ENCODE results near the gene BCAN.

The BCAN gene

DNA sequence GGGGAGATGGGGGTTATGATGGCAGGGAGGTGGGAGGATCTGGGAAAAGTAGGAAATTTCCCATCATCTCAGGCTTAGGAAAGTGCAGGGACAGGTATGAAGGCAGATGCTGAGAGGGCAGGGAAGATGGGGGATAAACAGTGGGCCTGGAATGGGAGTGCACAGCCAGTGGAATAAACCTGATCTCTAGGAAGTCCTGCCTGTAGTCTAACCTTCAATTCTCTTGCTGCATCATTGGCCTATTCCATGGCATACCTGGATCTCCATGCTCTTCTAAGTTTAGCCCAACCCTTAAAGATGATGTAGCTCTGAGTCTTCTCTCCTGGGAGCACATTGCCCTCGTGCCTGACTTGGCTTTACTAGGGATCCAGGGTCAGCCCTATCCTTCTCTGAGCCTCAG is 2.7 kb downstream of the BCAN start:
- DNase-seq = no peak

DNA sequence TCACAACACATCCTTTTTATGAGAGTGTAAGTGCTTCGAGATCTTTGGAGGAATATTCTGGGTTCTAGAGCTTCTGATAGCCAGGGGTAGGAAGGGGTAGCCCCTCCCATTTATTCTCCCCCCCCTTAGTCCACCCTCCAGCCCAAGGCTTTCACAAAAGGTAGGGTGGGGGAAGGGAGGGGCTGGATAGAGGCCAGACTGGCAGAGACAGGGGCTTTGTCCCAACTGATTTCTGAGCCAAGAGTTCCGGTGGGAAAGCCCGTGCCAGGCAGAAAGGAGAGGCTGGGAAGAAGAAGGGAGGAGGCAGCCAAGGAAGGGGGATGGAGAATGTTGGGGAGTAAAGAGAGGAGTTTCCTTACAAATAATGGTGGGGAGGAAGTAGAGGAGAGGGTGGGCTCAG is 3.1 kb downstream of the BCAN start:
- no peak for DNase-seq

DNA sequence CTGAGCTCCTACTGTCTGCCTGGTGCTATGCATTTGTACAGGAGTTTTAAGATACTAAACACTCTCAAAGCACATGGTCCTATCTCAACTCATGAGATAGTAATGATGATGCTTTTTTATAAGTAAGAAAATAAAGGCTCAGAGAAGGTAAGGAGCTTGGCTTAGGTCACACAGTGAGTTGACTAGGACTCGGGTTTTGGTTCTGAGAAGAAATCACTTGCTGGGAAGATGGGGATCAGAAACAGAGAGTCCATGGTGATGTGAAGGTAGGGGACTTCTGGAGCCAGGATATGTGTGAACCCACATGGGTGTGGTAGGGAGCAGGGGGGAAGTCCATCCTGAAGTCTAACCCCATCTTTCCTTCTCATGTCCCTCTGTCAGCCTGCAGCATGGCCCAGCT is 3.7 kb downstream of the BCAN start:
- no peak for DNase-seq

DNA sequence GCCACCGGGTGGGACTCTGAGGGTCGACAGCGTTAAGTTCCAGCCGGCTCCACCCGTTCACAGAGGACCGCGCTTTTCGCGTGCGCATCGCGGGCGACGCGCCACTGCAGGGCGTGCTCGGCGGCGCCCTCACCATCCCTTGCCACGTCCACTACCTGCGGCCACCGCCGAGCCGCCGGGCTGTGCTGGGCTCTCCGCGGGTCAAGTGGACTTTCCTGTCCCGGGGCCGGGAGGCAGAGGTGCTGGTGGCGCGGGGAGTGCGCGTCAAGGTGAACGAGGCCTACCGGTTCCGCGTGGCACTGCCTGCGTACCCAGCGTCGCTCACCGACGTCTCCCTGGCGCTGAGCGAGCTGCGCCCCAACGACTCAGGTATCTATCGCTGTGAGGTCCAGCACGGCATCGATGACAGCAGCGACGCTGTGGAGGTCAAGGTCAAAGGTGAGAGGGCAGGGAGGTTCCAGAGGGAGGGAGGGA is 4.9 kb downstream of the BCAN start:
- DNase-seq = no peak

DNA sequence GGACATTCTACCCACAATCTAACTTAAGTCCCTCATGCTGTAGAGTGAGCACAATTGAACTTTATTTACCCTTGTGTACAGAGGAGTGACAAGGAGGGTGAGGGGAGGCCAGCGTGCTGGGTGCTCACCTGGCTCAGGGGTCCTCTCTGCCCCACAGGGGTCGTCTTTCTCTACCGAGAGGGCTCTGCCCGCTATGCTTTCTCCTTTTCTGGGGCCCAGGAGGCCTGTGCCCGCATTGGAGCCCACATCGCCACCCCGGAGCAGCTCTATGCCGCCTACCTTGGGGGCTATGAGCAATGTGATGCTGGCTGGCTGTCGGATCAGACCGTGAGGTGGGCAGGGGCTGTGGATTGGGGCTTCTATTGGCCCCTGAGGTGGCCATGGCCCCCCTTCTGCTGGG is 5.4 kb downstream of the BCAN start:
- no peak for DNase-seq

DNA sequence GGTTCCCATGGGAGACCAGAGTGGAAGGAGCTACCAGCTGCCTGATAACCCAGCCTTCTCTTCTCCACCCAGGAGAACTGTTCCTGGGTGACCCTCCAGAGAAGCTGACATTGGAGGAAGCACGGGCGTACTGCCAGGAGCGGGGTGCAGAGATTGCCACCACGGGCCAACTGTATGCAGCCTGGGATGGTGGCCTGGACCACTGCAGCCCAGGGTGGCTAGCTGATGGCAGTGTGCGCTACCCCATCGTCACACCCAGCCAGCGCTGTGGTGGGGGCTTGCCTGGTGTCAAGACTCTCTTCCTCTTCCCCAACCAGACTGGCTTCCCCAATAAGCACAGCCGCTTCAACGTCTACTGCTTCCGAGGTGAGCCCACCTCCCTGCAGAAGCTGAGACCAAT is 6.6 kb downstream of the BCAN start:
- DNase-seq = no peak

DNA sequence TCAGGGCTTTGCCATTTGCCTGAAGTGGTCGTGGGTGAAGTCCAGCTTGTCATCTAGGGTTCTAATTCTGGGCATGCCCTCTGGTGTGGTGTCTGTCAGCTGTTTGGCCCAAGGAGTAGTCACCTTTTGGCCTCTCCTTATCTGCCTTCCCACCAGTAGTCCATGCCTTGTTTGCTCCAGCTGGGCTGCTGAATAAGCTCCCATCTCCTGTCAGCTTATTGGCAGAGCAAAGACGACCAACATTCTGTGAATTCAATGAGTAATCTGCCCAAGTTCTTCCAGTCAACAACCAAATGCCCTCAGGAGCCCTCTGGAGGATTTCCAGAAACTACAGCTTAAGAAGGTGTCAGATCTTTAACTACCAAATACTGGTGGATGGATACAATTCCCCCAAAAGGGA is 7.0 kb downstream of the BCAN start:
- DNase-seq = no peak

DNA sequence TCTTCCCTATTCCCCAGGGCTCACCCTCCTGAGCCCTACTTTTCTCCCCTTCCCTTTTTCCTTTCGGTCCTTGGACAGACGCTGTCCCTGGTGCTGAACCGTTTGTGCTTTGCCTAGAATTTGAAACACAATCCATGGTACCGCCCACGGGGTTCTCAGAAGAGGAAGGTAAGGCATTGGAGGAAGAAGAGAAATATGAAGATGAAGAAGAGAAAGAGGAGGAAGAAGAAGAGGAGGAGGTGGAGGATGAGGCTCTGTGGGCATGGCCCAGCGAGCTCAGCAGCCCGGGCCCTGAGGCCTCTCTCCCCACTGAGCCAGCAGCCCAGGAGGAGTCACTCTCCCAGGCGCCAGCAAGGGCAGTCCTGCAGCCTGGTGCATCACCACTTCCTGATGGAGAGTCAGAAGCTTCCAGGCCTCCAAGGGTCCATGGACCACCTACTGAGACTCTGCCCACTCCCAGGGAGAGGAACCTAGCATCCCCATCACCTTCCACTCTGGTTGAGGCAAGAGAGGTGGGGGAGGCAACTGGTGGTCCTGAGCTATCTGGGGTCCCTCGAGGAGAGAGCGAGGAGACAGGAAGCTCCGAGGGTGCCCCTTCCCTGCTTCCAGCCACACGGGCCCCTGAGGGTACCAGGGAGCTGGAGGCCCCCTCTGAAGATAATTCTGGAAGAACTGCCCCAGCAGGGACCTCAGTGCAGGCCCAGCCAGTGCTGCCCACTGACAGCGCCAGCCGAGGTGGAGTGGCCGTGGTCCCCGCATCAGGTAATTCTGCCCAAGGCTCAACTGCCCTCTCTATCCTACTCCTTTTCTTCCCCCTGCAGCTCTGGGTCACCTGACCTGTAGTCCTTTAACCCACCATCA is 10.4 kb downstream of the BCAN start:
- no peak for DNase-seq

DNA sequence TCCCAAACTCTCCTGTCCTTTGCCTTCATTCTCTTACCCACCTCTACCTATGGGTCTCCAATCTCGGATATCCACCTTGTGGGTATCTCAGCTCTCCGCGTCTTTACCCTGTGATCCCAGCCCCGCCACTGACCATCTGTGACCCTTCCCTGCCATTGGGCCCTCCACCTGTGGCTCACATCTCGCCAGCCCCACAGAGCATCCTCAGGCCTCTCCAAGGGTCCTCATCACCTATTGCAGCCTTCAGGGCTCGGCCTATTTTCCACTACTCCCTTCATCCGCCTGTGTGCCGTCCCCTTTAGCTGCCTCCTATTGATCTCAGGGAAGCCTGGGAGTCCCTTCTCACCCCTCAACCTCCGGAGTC is 11.1 kb downstream of the BCAN start:
- no peak for DNase-seq

DNA sequence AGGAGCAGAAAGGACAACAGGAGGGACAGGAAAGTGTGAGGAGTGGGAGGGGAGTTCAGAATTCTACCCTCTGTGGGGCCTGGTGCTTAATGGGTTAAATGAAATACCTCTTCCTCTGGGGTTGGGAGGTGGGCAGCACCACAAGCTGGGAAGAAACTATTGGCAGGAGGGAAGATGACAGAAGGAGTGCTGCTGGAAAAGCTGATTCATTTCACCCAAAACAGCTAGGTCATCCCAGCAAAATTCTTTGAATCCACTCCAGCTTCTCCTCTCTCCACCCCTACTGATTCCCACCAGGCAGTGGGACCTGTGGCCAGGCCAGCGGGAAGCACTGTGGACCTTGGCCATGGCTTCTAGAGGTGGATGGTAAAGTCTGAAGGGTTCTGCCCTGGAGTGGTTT is 12.8 kb downstream of the BCAN start:
- DNase-seq = no peak

DNA sequence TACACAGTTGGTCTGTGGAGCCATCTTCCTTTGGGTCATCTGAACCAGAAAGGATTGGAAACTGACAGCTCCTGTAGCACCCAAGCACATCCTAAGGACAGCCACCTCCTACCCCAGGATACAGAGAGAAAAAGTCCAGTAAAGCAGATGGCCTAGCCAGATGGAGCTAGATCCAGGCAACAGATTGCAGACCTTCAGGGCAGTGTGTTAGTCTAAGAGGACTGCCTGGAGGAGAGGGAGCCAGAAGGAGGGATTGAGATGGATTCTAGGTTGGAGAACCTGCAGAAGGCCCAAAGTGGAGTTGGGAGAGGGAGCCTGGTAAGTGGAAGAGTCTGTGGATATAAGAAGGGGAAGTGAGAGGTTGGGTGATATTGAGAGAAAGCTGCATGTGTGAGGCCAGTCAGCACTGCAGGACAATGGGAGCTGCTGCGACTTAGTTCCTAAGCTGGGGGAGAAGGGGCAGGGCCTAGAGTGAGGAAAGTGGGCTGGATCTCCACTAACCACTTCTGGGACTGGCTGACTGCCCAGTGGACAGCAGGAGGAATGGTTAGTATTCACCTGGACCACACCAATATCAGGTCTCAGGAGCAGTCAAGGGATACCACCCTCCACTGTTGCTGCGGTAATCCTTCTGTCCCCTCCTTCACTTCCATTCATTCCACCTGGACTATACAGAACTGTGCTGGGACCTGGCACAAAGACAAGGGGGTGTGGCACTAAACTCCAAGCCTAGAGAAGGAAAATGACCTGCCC is 13.4 kb downstream of the BCAN start:
- DNase-seq = no peak

DNA sequence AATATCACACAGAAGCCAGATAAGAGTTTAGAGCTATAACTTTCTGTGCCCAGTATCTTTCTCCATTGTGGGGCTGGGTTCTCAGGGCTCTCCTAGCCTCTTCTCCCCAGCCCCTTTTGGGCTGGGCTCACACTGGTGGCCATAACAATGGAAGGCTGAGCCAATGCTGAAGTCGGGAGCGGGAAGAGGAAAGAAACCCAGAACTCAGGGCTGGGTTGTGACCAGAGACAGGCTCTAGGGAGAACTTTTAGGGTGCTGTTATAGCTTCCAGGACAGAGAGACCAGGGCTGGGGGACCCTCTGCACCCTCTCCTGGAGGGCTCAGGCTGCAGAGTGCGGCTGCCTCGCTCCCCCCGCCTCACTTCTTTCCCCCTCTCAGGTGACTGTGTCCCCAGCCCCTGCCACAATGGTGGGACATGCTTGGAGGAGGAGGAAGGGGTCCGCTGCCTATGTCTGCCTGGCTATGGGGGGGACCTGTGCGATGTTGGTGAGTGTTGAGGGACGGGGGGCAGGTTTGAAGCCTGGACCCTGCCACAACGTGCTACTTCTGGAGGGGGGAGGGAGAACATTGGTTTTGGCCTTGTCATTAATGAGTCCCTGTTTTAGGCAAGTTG is 14.1 kb downstream of the BCAN start:
- DNase-seq = no peak

DNA sequence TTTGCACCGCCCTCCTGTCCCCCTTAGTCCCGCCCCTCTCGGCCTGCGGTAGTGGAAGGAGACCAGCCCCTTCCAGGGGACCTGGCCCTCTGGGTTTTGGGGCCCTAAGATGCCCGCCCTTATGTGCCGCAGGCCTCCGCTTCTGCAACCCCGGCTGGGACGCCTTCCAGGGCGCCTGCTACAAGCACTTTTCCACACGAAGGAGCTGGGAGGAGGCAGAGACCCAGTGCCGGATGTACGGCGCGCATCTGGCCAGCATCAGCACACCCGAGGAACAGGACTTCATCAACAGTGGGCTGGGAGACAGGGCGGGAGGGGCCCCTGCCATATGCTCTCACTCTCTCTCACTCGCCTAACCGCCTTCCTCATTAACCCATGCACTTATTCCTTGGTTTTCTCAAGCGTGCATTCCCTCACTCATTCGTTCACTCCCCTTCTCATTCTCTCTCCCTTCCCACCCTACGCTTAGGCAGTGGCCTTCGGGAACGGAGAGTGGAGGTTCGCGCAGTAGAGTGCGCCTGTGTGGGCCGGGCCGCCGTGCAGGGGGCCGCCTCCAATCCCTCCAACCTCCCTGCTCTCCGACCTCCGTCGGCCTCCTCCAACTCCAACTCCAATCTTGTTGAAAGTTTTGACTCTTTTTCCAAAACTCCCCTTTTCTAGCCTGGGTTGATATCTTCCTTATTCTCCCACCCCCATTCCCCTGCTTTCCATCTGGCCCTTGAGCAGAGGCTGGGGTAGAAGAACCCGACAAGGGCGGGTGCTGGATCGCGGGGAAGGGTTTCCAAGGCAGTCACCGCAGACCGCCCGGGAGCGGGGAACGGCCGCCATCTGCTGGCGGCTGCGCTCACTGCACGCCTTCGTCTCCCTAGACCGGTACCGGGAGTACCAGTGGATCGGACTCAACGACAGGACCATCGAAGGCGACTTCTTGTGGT is 15.2 kb downstream of the BCAN start:
- DNase-seq = no peak

DNA sequence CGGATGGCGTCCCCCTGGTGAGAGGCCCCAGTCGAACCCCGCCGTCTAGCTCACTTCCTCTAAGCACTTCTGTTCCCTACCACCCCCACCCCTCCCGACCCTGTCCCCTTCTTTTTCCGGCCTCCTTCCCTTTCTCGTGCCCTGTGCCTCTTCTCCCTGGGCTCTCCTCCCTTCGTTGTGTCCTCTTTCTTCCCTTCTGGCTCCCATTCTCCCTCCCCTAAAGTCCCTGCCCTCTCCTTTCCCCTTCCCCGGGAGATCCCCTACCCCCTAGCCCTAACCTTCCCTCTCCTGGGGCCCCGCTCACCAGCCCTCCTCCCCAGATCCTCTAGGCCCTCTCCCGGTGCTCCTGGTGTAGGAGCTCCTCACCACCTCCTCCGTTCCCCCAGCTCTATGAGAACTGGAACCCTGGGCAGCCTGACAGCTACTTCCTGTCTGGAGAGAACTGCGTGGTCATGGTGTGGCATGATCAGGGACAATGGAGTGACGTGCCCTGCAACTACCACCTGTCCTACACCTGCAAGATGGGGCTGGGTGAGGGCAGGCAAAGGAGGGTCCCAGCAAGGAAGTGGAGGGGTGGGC is 15.9 kb downstream of the BCAN start:
- no peak for DNase-seq

DNA sequence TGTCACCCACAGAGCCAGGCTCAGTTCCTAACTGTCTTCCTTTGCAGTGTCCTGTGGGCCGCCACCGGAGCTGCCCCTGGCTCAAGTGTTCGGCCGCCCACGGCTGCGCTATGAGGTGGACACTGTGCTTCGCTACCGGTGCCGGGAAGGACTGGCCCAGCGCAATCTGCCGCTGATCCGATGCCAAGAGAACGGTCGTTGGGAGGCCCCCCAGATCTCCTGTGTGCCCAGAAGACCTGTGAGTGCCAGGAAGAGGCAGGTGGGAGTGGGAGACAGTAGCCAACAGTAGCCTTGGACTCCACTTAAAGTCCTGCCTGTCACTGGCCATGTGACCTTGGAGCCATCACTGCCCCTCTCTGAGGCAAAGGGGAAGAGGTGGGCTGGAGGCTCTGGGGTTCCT is 16.6 kb downstream of the BCAN start:
- no peak for DNase-seq

DNA sequence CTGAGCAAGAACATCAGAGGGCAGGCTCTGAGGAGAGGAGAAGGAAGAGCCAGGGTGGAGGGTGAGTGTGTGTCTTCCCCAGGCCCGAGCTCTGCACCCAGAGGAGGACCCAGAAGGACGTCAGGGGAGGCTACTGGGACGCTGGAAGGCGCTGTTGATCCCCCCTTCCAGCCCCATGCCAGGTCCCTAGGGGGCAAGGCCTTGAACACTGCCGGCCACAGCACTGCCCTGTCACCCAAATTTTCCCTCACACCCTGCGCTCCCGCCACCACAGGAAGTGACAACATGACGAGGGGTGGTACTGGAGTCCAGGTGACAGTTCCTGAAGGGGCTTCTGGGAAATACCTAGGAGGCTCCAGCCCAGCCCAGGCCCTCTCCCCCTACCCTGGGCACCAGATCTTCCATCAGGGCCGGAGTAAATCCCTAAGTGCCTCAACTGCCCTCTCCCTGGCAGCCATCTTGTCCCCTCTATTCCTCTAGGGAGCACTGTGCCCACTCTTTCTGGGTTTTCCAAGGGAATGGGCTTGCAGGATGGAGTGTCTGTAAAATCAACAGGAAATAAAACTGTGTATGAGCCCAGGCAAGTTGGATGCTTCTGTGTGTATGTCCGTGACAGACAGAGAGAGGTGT is 17.1 kb downstream of the BCAN start:
- no peak for DNase-seq

DNA sequence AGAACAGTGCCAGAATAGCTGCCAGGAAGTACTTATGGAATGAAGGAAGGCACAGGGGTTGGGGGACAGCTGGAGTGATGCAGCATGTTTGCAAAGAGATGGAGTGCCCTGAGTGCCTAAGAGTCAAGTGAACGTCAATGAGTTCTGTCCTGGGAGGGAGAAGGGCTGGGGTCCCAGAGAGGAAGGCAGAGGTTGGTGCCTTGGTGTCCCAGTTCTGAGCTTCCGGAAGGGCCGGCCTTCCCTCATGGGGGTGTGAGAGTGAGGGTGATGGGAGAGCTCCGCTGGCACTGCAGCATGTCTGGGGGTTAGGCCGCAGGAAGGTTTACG is 17.7 kb downstream of the BCAN start:
- DNase-seq = no peak

DNA sequence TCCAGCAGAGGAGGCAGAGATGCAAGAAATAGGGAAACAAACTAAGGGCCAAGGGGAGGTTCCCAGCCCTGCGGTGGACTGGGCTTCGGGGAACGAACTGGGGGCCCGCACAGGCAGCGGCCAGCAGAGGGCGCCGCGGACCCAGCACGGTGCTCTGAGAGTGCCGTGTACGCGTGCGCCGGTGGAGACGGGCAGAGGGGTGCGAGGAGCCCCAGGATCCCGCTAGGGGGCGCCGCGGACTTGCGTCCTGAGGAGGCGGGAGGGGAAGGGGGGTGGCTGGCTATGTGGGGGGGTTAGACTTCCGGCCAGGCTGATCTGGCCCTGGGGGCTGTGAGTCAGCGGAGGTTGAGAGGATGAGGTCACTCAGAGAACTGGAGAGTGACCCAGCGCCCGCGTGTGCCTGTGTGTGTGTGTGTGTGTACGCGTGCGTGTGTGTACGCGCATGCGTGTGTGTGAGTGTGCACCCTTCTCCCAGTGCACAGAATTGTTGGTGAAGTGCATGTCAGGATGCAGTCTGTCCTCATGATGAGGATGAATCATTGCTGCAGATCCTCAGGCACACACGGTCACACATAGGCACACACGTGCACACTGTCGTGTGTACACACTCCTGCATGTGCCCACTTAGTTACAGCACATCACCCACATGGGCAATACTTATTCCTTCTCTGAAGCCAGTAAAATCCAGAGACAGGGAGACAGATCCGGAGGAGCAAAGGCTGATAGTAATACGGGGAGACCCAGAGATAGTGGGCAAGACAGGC is 18.3 kb downstream of the BCAN start:
- DNase-seq = peak; percentile 72

DNA sequence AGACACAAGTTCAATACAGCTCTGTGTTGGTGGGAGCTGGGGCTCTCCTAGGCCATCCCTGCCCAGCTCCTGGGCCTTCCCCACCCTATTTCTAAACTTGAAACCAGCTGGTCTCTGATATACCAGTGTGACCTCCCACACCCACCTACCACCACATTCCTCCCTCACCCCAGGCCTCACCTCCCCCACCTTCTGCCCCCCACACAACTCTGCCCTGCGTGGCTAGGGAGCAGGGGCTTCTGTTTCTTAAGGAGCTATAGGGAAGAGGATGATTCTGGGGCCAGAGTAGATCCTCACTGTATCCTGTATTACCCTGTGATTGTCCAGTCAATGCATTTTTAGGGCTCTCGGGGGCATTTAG is 18.8 kb downstream of the BCAN start:
- DNase-seq = no peak

DNA sequence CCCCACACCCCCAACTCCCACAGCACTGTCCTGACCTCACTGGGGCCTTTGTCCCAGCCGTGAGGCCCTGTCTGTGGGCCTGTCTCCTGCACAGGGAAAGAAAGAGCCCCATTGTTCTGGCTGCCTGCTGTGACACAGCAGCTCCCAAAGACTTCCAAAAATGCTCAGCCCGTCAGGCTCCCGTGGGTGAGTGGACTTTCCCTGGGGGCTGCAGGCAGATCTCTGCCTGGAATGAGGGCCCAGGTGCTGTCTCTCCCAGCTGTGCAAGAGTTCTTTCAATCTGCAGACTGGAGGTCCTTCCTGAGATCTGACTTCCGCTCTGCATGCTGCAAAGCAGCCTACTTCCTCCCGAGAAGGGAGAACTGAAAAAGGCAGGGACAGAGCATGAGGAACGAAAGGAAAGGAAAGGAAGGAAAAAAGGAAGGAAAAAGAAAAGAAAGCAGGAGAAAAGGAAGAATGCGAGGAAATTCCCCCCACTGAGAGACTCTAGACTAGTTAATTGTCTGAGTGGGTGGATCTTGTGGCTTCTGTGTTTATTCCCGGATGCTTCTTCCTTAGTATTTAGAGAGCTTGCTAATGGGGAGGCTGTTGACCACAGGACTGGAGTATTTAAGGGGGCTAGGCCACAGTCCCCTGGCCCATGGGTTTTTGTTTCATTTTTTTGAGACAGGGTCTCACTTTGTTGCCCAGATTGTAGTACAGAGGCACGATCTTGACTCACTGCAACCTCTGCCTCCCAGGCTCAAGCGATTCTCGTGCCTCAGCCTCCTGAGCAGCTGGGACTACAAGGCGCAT is 20.3 kb downstream of the BCAN start:
- no peak for DNase-seq

DNA sequence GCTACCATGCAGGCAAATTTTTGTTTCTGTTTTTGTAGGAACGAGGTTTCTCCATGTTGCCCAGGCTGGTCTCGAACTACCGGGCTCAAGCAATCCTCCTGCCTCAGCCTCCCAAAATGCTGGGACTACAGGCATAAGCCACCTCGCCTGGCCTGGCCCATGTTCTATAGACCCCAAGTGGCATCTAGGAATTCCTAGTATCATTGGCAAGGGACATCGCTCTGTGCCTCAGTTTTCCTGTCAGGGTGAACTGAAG is 20.8 kb downstream of the BCAN start:
- no peak for DNase-seq

All from SIG-M5 (cell line).